Adrenal gland (tissue), 12 donors: ENCODE results near the gene ZBTB18. TPM values are rescaled to one million over a fixed set of nuclear protein-coding genes. Genes with fewer than 3 reads are reported as not detected.

ENCODE experiments used
- DNase-seq, 7 donors: peaks; one replicate each; pipeline ENCODE4 v3.0.0-alpha.2; 2019 to 2020
- H3K27ac ChIP-seq, 5 donors: fragments of 200-600 bp; sonication (generic) in 4 of 5; 1 replicate in 3 of 5; 2 replicates in 2 of 5; pipeline versions ENCODE4 v1.5.1 to v1.8.0; 2016 to 2020; ENCODE audit warnings: mild to moderate bottlenecking in 1 of 5
- H3K27me3 ChIP-seq: fragments of 200-600 bp; 2 replicates; pipeline ENCODE4 v1.8.0; 2021
- H3K36me3 ChIP-seq, 2 donors: fragments of 200-600 bp; replicated peaks in 1 of 2; 1 replicate in 1 of 2; 2 replicates in 1 of 2; pipeline versions ENCODE4 v1.5.1 to v1.8.0; 2018 to 2022
- H3K4me1 ChIP-seq, 2 donors: fragments of 200-600 bp; replicated peaks in 1 of 2; 1 replicate in 1 of 2; 2 replicates in 1 of 2; pipeline versions ENCODE4 v1.5.1 to v1.8.0; 2018 to 2021
- H3K4me3 ChIP-seq, 4 donors: fragments of 200-600 bp; sonication (generic) in 3 of 4; one replicate each; pipeline ENCODE4 v1.5.1; 2016 to 2018
- H3K9me3 ChIP-seq, 3 donors: fragments of 200-600 bp; sonication (generic) in 1 of 3; replicated peaks in 1 of 3; 1 replicate in 2 of 3; 2 replicates in 1 of 3; pipeline versions ENCODE4 v1.5.1 to v1.8.0; 2016 to 2021
- CTCF ChIP-seq, 6 experiments: fragments of 450-650 bp in 4 of 6; fragments of 200-600 bp in 2 of 6; sonication (generic) in 1 of 6; IDR thresholded peaks; 1 replicate in 5 of 6; 2 replicates in 1 of 6; pipeline versions ENCODE4 v1.5.1 to v1.8.0; 2016 to 2021; ENCODE audit warnings: antibody characterized with exemption in 6 of 6, mild to moderate bottlenecking in 2 of 6, moderate library complexity in 1 of 6
- POLR2A ChIP-seq, 2 donors: fragments of 450-650 bp; IDR thresholded peaks; one replicate each; pipeline ENCODE4 v1.6.1; 2017; ENCODE audit warnings: antibody characterized with exemption in 2 of 2, mild to moderate bottlenecking in 2 of 2, moderate library complexity in 1 of 2
- WGBS, 4 donors: extraction: QIAGEN DNeasy Blood & Tissue Kit in 2 of 4; methylation state at CpG; one replicate each; pipeline versions ENCODE4 v1.1.5 to v1.1.7; 2013 to 2017; 5-methylcytosine and 5-hydroxymethylcytosine counted together
- intact Hi-C, 2 donors: fragments of 100-400 bp; cut with DNase I; formaldehyde crosslinking; loops; one replicate each; pipeline versions ENCODE4 v1.14.1 to v1.15.0; 2022 to 2023
- polyA plus RNA-seq, 3 donors: library from polyadenylated mRNA; stranded (reverse); fragments of 200-250 nt in 2 of 3; fragments of 350-450 nt in 1 of 3; fragmentation: Illumina TruSeq in 1 of 3; extraction: RNeasy Lipid Tissue Mini Kit (QIAGEN cat#74804) in 1 of 3; gene quantifications; one replicate each; pipeline ENCODE4 v1.2.3, GENCODE V29; 2013 to 2014
- total RNA-seq, 9 donors: library from RNA; depleted of rRNA in 4 of 9; stranded (reverse); fragments of >200 nt in 4 of 9; fragments of 120-200 nt in 1 of 9; fragmentation: NEBNext Ultra II Directional in 1 of 9; extraction: Animal tissue kit (Norgen Biotek cat#: 25700) in 1 of 9; gene quantifications; one replicate each; pipeline versions ENCODE4 v1.1.0 to v1.2.4, GENCODE V29; 2013 to 2023
- donor health status: healthy with polysubstance abuse.
- donor health status: Bipolar disorder and iron deficiency.
- donor health status: DM: yes; HTN: yes; CAD: no.
- donor health status: DM: no; HTN: no; CAD: no.
- donor health status: DM: no; HTN: no; CAD: no.
- donor health status: DM: yes; HTN: yes; CAD: no.

Gene ZBTB18
- total and polyA plus RNA-seq, 12 donors, result 4.8 to 15.1 (median 8.4) TPM

DNA sequence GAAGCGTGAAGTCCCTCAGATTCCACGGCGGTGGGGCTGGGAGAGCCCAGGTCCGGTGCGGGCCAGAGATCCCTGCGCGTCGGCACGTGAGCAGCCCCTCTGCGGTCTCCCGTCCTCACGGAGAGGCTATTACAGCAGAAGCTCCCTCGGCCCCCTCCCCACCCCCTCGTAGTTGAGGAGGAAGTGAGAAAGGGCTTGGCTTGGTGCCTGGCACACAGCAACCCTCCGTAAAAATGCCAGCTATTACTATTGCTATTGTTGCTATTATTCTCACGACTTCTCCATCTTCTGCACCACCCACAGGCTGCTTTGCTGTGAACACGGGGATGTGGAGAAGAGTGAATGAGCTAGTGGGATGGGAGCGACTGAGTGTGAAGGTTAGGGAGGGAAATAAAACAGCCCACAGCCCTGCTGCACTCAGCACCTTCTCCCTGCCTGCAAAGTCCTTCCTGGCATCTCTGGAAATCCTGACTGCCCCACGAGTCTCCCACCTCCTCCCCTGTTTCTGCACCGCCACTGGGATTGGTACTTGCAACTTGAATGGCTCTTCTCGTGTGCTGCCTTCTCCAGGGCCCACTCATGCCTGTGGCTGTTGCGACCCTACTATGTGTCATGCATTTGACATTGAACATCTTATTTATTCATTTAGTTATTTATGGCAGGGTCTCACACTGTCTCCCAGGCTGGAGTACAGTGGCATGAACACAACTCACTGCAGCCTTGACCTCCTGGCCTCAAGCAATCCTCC lies 26.6 kb downstream of the ZBTB18 start:
- no peak for DNase-seq

DNA sequence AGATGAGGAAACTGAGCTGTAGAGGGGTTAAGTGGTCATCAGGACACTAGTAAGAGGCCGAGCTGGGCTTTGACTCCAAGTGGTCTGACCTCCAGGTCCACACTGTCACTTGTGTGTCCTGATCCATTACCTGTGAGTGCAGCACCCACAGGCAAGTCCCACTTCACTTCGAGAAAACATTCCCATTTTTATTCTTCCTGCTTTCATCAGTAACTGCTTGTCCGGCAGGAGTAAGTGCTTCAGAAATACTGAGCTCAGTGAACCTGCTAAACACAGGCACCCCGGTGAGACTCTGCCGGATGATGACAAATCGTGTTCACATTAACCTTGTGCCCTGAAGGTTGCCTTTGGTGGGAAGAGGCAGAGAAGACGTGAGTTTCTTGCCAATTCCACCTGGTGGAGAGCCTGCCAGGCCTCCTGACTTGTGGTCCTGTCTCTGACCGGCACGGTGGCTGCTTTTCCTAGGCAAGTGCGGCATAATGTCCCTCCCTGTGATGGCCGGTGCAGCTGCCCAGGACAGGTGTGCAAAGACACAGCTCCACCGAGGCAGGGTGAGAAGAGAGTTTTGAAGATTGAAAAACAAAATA lies 29.4 kb downstream of the ZBTB18 start:
- intact Hi-C loops, result no loop called here
- DNase-seq, result peak in 1 of 7 donors; percentile 13

More for the DNA sequence above, 26.6 kb downstream of the ZBTB18 start:
- WGBS, 4 donors, result 64 to 72% (median 68%) methylated on average over 11 to 22 of the region's 22 CpGs
- no peak overlapping the region for H3K27ac ChIP-seq
- peaks cover 7% of the 10 kb centered on the region for H3K27me3 ChIP-seq
- TF ChIP-seq CTCF (IDR thresholded peaks at IDR 0.05) (no peak), POLR2A (IDR thresholded peaks at IDR 0.05) (no peak)
- H3K4me3 ChIP-seq, result no peak overlapping the region
- no peaks in the 10 kb centered on the region for H3K36me3 ChIP-seq
- H3K9me3 ChIP-seq, result no peaks in the 10 kb centered on the region
- H3K4me1 ChIP-seq, result no peaks in the 10 kb centered on the region
- intact Hi-C loops, result no loop called here

DNA sequence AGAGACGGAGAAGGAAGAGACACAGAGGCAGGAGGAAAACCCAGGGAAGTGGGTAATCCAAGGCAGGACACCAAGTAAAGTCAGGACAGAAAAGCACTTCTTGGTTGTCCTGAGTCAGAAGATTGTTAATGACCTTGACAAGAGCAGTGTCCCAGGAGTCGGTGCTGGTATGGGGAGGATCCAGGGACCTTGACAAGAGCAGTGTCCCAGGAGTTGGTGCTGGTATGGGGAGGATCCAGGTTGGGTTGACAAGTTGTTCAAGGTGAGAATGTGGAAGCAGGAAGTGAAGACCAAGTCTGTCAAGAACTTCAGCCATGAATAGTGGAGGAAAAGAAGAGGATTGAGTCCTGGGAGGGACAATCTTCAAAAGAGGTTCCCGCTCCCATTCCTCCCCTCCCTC lies 31.9 kb downstream of the ZBTB18 start:
- peak in 1 of 7 donors; percentile 5 for DNase-seq
- H3K27ac ChIP-seq, result no peak overlapping the region
- TF ChIP-seq CTCF (IDR thresholded peaks at IDR 0.05) (no peak), POLR2A (IDR thresholded peaks at IDR 0.05) (no peak)
- H3K4me3 ChIP-seq, result no peak overlapping the region
- no peaks in the 10 kb centered on the region for H3K9me3 ChIP-seq
- no peaks in the 10 kb centered on the region for H3K27me3 ChIP-seq
- intact Hi-C loops, result no loop called here
- WGBS, 4 donors, result 63 to 83% (median 82%) methylated on average over 3 of the region's 3 CpGs
- no peaks in the 10 kb centered on the region for H3K4me1 ChIP-seq
- no peaks in the 10 kb centered on the region for H3K36me3 ChIP-seq

More for the DNA sequence above, 29.4 kb downstream of the ZBTB18 start:
- no peak overlapping the region for H3K27ac ChIP-seq
- no peaks in the 10 kb centered on the region for H3K4me1 ChIP-seq
- H3K9me3 ChIP-seq, result no peaks in the 10 kb centered on the region
- no peak for TF ChIP-seq POLR2A (IDR thresholded peaks at IDR 0.05)
- no peak for TF ChIP-seq CTCF (IDR thresholded peaks at IDR 0.05)
- no peak overlapping the region for H3K4me3 ChIP-seq
- peaks cover 7% of the 10 kb centered on the region for H3K27me3 ChIP-seq
- no peaks in the 10 kb centered on the region for H3K36me3 ChIP-seq
- 66 to 70% (median 68%) methylated on average over 10 to 12 of the region's 12 CpGs for WGBS, 4 donors

GRCh38 chr1:244083383-244083943 lies 32.4 kb downstream of the ZBTB18 start:
- DNase-seq, result peak in 1 of 7 donors; percentile 17
- Histone ChIP-seq H3K27ac (no peak overlapping the region), H3K9me3 (no peaks in the 10 kb centered on the region), H3K36me3 (no peaks in the 10 kb centered on the region), H3K4me1 (no peaks in the 10 kb centered on the region), H3K27me3 (peaks cover 3% of the 10 kb centered on the region), H3K4me3 (no peak overlapping the region)
- no peak for TF ChIP-seq POLR2A (IDR thresholded peaks at IDR 0.05)
- no peak for TF ChIP-seq CTCF (IDR thresholded peaks at IDR 0.05)
- intact Hi-C loops, result no loop called here
- WGBS, 4 donors, result 53 to 67% (median 55%) methylated on average over 5 of the region's 5 CpGs
